Activated T-helper 1 cell treated with anti-CD3 and anti-CD28 coated beads, Interleukin-2, amount 50 U/mL, for 16 hours (primary cell): ENCODE measurements around the gene TACSTD2.
"Not testable (repeated sequence)": the region's sequence is repeated elsewhere in the genome, so short reads cannot be mapped to it uniquely, and the experiment has no call there.

Experiments used
- DNase-seq, 2 donors: peaks; one replicate each; pipeline ENCODE4 v3.0.0-alpha.2; 2020; ENCODE audit warnings: low read depth in 1 of 2, low spot score in 1 of 2

The TACSTD2 gene

DNA sequence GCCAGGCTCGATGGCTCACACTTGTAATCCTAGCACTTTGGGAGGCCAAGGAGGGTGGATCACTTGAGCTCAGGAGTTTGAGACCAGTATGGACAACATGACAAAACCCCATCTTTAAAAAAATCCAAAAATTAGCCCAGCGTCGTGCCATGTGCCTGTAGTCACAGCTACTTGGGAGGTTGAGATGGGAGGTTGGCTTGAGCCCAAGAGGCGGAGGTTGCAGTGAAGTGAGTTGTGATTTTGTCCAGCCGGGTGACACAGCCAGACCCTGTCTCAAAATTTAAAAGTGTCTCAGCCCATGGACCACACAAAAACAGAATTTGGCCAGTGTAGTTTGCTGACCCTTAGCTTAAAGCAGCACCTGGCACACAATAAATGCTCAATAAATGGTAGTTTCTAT, 11.3 kb upstream of the TACSTD2 start:
- DNase-seq: no peak

DNA sequence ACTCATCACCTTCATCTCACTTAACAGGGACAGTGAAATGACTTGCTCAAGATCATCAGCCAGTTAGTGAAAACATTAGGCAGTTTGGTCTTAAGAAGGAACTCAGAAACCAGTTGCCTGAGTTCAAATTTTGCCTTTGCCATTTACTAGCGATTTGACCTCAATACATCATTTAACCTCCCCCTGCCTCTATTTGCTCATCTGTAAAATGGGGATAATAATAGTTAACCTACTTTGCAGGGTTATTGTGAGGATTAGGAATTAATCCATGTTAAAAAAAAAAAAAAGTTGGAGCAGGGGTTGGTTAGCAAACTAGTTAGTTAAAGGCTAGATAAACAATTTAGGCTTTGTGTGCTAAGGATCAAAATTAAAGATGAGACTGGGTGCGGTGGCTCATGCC, 10.6 kb upstream of the TACSTD2 start:
- no peak for DNase-seq

DNA sequence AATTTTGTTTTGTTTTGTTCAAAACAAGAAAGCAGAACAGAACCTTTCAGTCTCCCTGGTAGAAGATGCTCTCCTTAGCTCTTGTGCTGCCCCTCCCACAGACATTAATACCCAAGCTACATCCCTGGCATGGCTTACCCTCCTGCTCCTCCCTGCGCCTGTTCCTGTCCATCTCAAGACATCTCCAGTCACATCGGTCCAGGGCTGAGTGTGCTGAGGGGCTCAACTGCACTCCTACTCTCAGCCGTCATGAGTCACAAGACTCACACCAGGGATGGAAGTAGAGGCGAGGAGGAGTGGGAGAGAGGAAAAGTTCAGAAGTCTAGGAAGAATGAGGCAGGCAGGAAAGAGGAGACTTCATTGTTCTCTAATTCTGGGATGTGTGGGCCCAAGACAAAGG, 9.2 kb upstream of the TACSTD2 start:
- no peak for DNase-seq

DNA sequence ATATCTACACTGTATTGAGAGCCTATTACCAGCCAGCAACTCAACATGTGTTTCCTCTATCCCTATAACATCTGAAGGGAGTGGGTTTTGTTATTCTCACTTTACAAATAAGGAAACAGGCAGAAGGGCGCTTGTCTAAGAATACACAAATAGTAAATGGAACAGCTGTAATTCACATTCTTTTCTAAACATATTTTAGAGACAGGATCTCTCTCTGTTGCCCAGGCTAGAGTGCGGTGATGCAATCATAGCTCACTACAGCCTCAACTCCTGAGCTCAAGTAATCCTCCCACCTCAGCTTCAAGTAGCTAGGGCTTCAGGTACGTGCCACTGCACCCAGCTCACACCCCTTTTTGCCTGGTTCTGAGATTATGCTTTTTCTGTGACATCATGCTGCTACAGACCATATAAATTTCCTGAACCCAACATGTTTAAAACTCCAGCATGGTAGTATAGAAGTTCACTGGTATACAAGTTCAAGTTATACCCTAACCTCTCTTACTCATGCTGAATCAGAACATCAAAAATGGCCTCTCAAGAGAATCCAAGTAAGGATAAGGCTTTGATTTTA, 8.6 kb upstream of the TACSTD2 start:
- DNase-seq: no peak

DNA sequence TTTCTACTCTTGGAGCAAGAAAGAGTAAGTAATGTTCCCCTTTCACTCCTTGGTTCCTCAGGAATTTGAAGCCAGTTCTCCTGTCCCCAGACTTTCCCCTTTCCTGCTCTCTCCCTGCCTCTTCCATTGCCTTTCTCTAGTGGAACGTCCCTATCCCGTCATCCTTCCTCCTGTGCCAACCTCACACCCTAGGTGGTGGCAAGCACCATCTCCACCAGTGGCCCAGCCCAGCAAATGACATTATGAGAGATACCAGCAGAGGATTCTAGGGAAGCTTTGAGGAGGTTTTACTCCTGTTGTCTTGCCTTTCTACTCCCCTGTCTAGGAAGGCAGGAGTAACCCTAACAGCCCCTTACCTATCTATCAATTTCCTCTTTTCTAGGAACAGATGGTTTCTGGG, 8.1 kb upstream of the TACSTD2 start:
- DNase-seq: no peak

DNA sequence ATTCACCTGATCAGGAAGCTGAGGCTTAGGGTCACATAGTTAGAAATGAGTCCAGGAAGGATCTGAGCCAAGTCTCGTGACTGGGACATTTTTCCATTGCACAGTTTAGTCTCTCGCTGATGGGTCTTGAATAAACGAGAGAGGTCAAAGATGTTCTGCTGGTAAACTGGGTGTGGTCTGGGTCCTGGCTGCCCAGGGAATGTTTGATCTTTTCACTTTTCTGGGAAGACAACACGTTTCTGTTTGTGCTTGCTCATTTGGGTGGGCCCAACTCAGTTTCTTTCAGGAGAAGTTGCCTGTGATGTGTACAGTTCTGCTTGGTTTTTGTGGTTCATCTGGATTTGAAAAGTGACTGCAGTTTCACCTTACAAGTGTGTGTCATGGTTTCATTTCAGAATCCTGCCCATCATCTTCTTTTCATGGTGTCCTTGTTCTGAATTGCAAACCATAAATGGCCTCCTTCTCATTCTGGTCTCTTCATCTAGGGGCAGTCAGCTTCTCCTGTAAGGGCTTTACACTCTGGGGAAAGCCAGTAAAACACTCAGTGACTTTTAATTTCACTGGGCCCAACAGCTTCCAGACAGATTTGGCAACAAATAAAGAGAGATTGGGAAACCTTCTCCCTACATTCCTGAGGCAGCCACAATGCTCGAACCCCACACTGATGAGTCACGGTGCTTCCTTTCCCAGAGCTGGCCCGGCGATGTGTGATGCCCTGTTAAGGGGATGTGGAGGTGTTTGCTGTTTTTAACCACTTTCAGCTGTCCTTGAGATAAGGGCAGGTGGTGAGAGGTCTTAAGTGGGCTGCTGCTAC, 7.2 kb upstream of the TACSTD2 start:
- no peak for DNase-seq

DNA sequence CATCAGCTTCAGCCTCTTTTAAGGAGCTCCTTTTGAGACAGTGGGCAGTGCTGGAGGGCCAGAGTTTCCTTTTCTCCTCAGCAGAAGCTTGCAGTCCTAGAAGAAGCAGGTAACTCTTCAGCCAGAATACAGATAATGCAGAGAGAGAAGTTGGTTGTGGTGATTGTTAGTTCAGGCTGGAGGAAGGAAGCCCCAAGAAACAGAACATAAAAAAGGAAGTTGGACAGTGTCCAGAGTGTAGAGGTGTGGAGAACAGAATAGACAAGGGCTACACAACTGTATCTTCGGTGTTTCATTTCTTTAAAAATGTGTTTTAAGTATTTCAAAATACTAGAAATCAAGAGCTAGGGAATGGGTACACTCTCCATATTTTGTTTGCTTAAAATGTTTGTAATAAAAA, 6.4 kb upstream of the TACSTD2 start:
- DNase-seq: no peak

DNA sequence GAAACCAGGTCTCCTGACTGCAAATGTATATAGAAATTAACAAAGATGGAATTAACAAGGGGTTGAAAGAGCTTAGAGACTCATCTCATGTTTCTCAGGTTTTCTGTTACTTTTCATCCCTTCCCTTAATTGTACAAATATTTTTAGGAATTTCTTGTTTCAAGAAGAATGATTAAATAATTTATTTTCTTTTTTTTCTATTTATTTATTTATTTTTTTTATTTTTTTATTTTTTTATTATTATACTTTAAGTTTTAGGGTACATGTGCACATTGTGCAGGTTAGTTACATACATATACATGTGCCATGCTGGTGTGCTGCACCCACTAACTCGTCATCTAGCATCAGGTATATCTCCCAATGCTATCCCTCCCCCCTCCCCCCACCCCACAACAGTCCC, 5.1 kb upstream of the TACSTD2 start:
- not testable (repeated sequence) for DNase-seq

DNA sequence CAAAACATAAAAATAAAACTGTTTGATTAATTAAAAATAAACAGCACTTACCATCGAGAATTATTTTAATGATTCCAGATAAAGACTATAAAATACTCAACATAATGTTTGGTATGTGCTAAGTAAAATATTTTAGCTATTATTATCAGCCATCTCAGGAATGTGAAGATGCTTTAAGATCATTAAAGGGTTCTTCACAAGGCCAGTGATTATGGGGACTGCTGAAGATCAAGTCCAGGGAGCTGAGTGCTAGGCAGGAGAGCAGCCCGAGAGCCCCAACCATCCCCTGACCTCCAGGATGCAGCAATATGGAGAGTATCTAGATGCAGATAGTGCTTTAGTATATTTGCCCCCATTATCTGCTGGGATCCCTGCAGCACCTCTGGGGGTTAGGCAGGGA, 4.6 kb upstream of the TACSTD2 start:
- no peak for DNase-seq

DNA sequence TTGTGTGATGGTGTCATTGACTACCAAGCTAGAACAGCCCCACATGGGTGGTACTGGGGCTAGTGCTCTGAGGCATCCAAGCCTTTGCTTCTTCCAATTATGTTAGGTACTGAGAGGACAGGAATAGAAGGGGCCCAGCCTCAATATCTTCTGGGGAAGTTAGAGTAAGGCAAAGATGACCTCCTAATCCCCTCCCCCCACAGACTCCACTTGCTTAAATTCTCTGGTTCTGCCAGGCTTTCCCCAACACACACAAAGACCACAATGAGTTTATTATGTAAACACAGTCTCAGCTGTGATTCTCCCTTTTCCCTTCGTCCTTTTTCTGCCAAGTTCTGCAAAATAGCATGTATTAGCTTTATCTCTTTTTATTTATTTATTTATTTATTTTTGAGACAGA, 3.1 kb upstream of the TACSTD2 start:
- DNase-seq: no peak

DNA sequence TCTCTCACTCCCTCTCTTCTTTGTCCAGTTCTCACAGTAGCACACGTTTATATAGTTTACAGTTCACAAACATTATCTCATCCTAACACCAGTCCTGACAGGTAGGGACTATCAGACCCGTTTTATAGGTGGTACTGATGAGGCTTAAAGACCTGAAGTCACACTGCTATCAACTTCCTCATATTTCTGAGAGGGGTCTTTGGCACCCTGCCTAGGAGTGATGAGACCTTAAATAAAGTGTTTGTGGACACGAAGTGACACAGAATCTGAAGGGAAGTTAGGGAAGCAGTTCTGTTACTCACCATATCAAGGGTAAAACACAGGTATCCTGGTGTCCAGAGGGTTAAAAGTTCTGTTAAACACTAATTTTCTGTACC, 590 bp upstream of the TACSTD2 start:
- DNase-seq: no peak

DNA sequence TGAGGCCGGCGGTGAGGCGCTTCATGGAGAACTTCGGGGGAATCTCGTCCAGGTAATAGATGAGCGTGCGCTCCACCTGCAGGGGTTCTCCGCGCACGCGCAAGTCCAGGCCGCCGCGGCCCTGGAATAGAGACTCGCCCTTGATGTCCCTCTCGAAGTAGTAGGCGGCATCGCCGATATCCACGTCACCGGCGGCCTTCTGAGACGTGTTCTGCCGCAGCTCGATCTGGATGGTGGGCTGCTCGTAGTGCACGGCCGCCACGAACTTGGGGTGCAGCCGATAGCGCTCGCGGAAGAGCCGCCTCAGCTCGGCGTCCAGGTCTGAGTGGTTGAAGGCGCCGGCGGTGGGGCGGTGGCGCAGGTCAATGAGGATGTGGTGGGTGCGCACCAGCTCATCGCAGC, 726 bp downstream of the TACSTD2 start:
- no peak for DNase-seq

DNA sequence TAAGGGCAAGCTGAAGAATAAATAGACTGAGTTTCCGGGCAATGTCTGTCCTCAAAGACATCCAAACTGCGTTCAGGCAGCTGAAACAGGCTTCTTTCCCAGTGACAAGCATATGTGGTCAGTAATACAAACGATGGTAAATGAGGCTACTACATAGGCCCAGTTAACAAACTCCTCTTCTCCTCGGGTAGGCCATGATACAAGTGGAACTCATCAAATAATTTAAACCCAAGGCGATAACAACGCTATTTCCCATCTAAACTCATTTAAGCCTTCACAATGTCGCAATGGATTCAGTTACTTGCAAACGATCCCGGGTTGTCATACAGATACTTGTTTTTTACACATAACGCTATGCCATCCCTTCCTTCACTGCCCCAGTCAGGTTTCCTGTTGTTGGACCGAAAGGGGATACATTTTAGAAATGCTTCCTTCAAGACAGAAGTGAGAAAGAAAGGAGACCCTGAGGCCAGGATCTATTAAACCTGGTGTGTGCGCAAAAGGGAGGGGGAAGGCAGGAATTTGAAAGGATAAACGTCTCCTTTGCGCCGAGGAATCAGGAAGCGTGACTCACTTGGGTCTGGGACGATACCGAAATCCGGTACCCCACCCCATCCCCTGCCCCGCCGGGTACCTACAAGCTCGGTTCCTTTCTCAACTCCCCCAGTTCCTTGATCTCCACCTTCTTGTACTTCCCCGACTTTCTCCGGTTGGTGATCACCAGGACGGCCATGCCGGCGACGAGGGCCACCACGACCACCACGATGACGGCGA, 1.3 kb downstream of the TACSTD2 start:
- DNase-seq: no peak

DNA sequence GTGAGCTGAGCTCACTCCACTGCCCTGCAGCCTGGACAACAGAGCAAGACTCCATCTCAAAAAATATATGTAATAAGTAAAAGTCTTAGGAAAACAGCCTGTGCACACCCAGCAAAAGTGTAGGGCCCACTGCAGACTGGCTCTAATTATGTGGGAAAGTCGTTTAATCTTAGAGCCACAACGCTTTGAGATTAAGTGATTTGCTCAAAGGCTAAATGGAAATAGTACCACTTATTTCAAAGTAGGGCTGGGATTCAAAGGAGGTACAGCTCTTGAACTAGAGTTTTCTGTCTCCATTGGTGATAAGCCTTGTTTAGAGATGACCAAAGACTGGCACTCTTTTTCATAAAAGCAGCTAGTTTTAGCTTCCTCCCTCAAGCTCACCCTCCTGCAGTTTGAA, 2.2 kb downstream of the TACSTD2 start:
- DNase-seq: no peak

DNA sequence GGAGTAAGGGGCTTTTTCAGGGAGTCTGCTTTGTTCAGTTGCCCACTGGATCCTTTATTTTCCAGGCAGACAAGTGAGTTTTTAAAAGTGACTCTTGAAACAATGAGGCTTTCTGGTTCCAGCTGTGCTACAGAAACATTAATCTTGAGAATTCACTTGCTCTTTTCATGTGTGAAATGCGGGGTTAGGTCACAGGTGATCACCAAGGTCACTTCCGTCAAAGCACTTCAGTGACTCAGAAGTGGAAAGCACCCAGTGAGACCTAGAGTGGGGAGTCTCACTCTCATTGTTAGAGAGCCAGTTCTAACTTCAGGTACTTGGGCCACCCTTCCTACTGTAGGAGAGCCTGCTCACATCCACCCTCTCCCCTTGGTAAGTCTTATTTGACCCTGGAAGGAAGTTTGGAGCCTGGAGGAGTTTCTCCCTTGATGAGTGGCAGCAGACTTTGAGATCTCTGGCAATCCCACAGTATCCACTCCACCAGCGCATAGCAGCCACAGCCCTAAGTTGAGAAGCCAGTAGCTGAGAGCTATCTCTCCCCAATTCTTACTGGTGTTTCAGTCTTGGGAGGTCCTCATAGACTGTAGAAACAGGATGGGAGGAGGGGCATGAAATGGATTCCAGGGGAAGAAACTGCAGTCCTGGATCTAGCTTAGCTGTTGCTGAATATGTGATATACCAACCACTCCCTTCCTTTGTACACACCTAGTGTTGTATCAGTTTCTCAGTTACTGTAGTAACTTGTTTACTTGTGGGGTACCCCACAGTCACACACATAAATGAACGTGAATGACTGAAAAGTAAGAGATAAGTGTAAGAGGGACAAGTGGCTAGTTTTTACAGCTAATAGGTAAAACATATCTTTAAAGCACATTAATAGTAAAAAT, 3.1 kb downstream of the TACSTD2 start:
- peak in 1 of 2 donors; percentile 10 for DNase-seq

DNA sequence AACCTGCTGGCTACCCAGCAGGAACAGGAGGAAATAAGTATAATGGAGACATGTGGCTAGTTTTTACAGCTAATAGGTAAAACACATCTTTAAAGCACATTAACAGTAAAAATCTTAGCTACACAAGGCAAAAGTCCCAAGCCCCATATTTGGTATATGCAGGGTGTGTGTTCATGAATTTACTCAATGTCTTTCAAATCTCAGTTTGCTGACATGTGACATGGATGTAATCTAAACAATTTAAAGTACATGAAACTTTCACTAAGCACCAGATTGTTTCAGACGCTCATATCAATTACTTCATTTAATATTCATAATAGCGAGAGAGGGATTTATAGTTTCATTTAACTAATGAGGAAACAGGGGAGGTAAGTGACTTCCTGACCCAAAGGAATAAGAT, 3.9 kb downstream of the TACSTD2 start:
- DNase-seq: no peak

DNA sequence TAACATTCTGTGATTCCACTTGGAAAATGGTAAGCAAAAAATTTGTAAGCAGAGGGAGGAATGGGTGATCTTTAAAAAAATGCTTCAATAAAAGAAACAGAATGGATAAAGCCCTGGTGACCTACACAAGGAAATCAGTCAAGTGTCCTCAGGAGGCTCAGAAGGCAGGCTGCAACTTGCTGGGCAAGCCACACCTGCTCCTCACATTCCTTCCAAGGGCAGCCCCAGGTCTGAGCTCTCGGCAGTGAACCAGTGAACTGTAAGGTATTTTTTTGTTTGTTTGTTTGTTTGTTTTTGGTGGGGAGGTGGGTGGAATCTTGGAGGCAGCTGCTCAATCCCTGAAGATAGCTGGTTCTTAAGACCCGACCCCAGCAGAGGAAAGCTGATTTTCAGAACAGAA, 4.4 kb downstream of the TACSTD2 start:
- DNase-seq: no peak

DNA sequence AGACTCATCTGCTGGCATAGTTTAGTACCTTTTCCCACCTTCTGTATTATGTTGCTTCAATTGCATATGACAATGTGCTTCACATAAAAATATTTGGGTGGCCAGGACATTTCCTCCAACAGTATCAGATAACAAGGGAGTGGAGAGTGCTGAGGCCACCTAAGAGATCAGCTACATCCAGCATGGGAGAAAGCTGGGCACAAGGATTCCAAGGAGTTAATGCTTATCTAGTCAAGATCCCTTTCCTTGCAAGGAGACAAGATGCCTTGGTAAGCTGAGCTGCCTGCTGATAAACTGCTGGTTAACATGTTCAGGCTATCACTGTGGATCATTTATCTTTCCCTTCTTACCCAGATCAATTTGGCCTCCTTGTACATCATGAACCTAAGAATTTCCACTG, 5.4 kb downstream of the TACSTD2 start:
- no peak for DNase-seq

DNA sequence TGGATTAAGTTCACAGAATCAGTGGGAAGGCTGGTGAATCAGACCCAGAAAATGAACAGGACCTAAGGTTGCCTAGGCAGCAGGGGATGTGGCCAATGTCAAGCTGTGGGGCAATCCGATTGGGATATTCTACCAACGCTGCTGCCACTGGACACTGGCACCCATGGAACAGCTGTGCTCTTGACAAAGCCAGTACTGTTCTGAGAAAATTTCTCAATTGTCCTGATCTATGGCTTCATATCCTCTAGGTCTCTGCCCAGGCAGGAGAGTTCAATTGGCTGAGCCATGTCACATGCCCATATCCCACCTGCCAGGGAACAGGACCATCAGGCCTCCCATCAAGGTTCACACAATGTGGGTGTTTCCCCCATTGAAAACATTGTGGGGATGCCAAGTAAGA, 6.2 kb downstream of the TACSTD2 start:
- DNase-seq: no peak

DNA sequence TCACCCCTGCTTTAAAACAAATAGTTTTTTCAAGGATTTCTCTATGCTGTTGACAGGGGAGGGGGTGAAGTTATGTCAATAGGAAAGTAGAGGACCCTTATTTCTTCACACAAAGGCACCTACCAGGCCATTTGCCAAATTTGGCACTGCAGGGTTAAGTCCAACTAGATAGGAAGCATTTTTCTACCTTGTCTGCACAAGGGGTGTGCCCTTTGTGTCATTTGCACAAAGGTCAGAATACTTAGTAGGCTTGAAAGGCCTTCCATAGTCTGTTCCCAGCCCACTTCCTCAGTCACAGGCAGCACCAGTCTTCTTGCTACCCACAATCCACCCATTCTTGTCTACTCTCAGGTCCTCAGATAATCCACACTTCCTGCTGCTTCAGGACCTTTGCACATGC, 7.0 kb downstream of the TACSTD2 start:
- DNase-seq: no peak

DNA sequence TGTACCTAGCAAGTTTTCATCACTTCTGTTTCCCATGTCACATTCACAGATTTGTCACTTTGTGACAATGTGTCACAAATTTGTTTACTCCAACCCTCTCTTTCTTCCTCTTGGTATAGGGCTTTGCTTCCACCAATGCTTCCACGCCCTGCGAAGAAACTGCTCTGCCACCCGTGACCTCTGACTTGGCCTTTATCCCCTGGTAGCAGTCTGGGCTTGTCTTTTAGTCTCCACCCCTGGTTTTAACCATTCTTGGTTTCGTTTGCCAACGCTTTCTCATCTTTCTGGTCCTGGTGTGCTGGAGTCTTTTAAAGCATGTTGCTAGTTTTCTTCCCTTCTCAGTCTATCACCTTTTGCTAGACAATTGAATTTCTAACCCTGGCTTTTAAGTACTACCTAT, 8.1 kb downstream of the TACSTD2 start:
- no peak for DNase-seq
